Ovary (tissue), 9 donors: ENCODE measurements around the gene CCDC187. TPM values are rescaled to one million over a fixed set of nuclear protein-coding genes. Genes with fewer than 3 reads are reported as not detected.

Experiments
- DNase-seq, 5 donors: peaks; one replicate each; pipeline ENCODE4 v3.0.0-alpha.2; 2019 to 2020
- H3K27ac ChIP-seq, 2 donors: fragments of 200-600 bp; one replicate each; pipeline versions ENCODE4 v1.5.1 to v1.8.0; 2019 to 2022
- H3K27me3 ChIP-seq: fragments of 200-600 bp; one replicate; pipeline ENCODE4 v1.8.0; 2022
- H3K36me3 ChIP-seq: fragments of 200-600 bp; sonication (generic); one replicate; pipeline ENCODE4 v1.5.1; 2019
- H3K4me1 ChIP-seq: one replicate; pipeline ENCODE4 v1.8.1; 2013; ENCODE audit warnings: mild to moderate bottlenecking, moderate library complexity; ENCODE audit not compliant: insufficient read depth
- H3K4me3 ChIP-seq: fragments of 200-600 bp; sonication (generic); one replicate; pipeline ENCODE4 v1.5.1; 2017
- H3K9me3 ChIP-seq, 2 donors: fragments of 200-600 bp in 1 of 2; sonication (generic) in 1 of 2; one replicate each; pipeline versions ENCODE4 v1.5.1 to v1.8.1; 2013 to 2019; ENCODE audit warnings: mild to moderate bottlenecking in 1 of 2, moderate library complexity in 1 of 2
- EP300 ChIP-seq: sonication (generic); formaldehyde crosslinking; IDR thresholded peaks from one replicate; pipeline ENCODE4 v1.6.1; 2017; ENCODE audit warnings: antibody characterized with exemption
- POLR2A ChIP-seq: fragments of 450-650 bp; IDR thresholded peaks from one replicate; pipeline ENCODE4 v1.6.1; 2017; ENCODE audit warnings: antibody characterized with exemption, mild to moderate bottlenecking, moderate library complexity
- WGBS, 3 donors: extraction: QIAGEN DNeasy Blood & Tissue Kit in 1 of 3; methylation state at CpG; one replicate each; pipeline versions ENCODE4 v1.1.5 to v1.1.7; 2013 to 2017; 5-methylcytosine and 5-hydroxymethylcytosine counted together
- intact Hi-C, 4 donors: fragments of 100-400 bp; cut with DNase I; formaldehyde crosslinking; loops; one replicate each; pipeline versions ENCODE4 v1.11.0 to v1.15.1; 2022 to 2023
- polyA plus RNA-seq, 2 donors: library from polyadenylated mRNA; stranded (reverse); fragments of 200-250 nt in 1 of 2; fragments of 350-450 nt in 1 of 2; fragmentation: Illumina TruSeq in 1 of 2; extraction: RNeasy Lipid Tissue Mini Kit (QIAGEN cat#74804) in 1 of 2; gene quantifications; one replicate each; pipeline ENCODE4 v1.2.3, GENCODE V29; 2013 to 2014
- total RNA-seq, 7 donors: library from RNA; depleted of rRNA in 2 of 7; stranded (reverse); fragments of >200 nt in 2 of 7; fragmentation: NEBNext Ultra II Directional in 3 of 7; extraction: Animal tissue kit (Norgen Biotek cat#: 25700) in 3 of 7; gene quantifications; one replicate each; pipeline versions ENCODE4 v1.1.0 to v1.2.4, GENCODE V29; 2016 to 2023
- TF ChIP-seq, protein P1 (sequence below), 3 donors: fragments of 450-650 bp in 2 of 3; fragments of 200-600 bp in 1 of 3; IDR thresholded peaks; one replicate each; pipeline versions ENCODE4 v1.5.1 to v1.8.0; 2016 to 2022; ENCODE audit warnings: antibody characterized with exemption in 3 of 3, mild to moderate bottlenecking in 1 of 3
- donor health status: DM: no; HTN: no; CAD: no; lungs with moderate emphysema.
- donor health status: DM: no; HTN: no; CAD: no.
- donor health status: Bipolar disorder and iron deficiency.
- donor health status: DM: yes; HTN: yes; CAD: no.
- donor health status: DM: no; HTN: no; CAD: no.
- donor health status: DM: yes; HTN: yes; CAD: no.

The CCDC187 gene
- total and polyA plus RNA-seq, 9 donors = 0.02 to 15.7 (median 0.74) TPM; not detected in 1

GRCh38 chr9:136307215-136307750, 3.4 kb upstream of the CCDC187 start:
- 63 to 71% (median 63%) methylated on average over 4 of the region's 4 CpGs for WGBS, 3 donors
- Histone ChIP-seq H3K27me3 (no peaks in the 10 kb centered on the region), H3K9me3 (no peaks in the 10 kb centered on the region), H3K4me1 (no peaks in the 10 kb centered on the region), H3K27ac (no peak overlapping the region), H3K36me3 (no peaks in the 10 kb centered on the region), H3K4me3 (no peak overlapping the region)
- TF ChIP-seq POLR2A (no peak), EP300 (no peak)
- TF ChIP-seq, protein P1, sequence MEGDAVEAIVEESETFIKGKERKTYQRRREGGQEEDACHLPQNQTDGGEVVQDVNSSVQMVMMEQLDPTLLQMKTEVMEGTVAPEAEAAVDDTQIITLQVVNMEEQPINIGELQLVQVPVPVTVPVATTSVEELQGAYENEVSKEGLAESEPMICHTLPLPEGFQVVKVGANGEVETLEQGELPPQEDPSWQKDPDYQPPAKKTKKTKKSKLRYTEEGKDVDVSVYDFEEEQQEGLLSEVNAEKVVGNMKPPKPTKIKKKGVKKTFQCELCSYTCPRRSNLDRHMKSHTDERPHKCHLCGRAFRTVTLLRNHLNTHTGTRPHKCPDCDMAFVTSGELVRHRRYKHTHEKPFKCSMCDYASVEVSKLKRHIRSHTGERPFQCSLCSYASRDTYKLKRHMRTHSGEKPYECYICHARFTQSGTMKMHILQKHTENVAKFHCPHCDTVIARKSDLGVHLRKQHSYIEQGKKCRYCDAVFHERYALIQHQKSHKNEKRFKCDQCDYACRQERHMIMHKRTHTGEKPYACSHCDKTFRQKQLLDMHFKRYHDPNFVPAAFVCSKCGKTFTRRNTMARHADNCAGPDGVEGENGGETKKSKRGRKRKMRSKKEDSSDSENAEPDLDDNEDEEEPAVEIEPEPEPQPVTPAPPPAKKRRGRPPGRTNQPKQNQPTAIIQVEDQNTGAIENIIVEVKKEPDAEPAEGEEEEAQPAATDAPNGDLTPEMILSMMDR (IDR thresholded peaks at IDR 0.05) = no peak
- intact Hi-C loops = no loop called here
- no peak for DNase-seq

- TF ChIP-seq, protein P1 (IDR thresholded peaks at IDR 0.05) = no peak
- TF ChIP-seq EP300 = no peak
- no peak for TF ChIP-seq POLR2A
- no peaks in the 10 kb centered on the region for H3K27me3 ChIP-seq
- 39 to 52% (median 43%) methylated on average over 34 of the region's 34 CpGs for WGBS, 3 donors
- H3K4me3 ChIP-seq = no peak overlapping the region
- intact Hi-C loops = no loop called here
- H3K4me1 ChIP-seq = no peaks in the 10 kb centered on the region
- H3K27ac ChIP-seq = no peak overlapping the region
- no peaks in the 10 kb centered on the region for H3K36me3 ChIP-seq
- no peaks in the 10 kb centered on the region for H3K9me3 ChIP-seq
- no peak for DNase-seq
Measured at GRCh38 chr9:136306211-136307208, 2.6 kb upstream of the CCDC187 start.

DNA sequence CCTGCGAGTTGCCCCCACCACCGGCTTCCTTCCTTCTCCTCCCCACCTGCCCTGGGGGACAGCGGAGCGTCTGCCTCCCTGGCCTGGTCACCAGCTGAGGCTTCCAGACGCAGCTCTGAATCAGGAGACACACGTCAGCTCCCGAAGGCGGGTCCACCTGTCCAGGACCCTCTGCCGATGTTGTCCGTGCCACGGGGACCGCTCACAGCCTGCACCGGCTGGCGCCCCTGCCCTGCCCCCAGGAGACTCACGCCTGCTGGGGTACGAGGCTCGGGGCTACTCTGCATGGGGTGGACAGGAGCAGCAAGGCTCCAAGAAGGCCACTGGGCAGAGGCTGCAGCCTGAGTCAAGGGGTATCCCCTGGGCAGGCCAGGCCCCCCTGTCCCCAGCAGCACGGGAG, 1.9 kb upstream of the CCDC187 start:
- Histone ChIP-seq H3K27me3 (no peaks in the 10 kb centered on the region), H3K27ac (no peak overlapping the region), H3K4me1 (no peaks in the 10 kb centered on the region), H3K36me3 (no peaks in the 10 kb centered on the region), H3K9me3 (no peaks in the 10 kb centered on the region), H3K4me3 (no peak overlapping the region)
- TF ChIP-seq, protein P1 (IDR thresholded peaks at IDR 0.05) = no peak
- TF ChIP-seq POLR2A (no peak), EP300 (no peak)
- no peak for DNase-seq
- intact Hi-C loops = no loop called here
- 59 to 71% (median 61%) methylated on average over 14 to 18 of the region's 18 CpGs for WGBS, 3 donors

DNA sequence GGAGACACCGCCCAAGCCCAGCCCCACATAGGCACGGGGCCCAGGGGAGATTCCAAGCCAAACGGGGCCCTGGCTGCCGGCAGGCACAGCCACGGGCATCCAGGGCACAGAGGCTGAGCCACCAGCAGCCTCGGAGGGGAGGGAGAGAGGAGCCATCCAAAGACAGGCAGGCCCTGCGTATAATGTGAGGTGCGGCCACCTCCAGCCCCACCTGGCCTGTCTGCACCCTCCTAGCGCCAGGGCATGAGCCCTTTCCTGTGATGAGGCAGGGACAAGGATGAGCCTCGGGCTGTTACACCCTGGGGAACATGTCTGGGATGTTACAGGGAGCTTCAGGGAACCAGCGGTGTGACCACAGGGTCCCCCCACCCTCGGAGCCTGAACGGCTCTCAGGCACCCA, 1.1 kb upstream of the CCDC187 start:
- no peak for TF ChIP-seq POLR2A
- TF ChIP-seq, protein P1 (IDR thresholded peaks at IDR 0.05) = no peak
- TF ChIP-seq EP300 = no peak
- intact Hi-C loops = no loop called here
- no peaks in the 10 kb centered on the region for H3K9me3 ChIP-seq
- no peak overlapping the region for H3K27ac ChIP-seq
- no peak overlapping the region for H3K4me3 ChIP-seq
- H3K27me3 ChIP-seq = no peaks in the 10 kb centered on the region
- no peaks in the 10 kb centered on the region for H3K4me1 ChIP-seq
- no peaks in the 10 kb centered on the region for H3K36me3 ChIP-seq
- no peak for DNase-seq
- 64 to 74% (median 71%) methylated on average over 12 to 13 of the region's 13 CpGs for WGBS, 3 donors
